Choroid plexus epithelial cell (primary cell): ENCODE data around the gene SLA2.

ENCODE experiments used
- DNase-seq: peaks from one replicate; pipeline ENCODE4 v3.0.0-alpha.2; 2010; ENCODE audit warnings: low read depth
- H3K4me3 ChIP-seq: 2 replicates; pipeline ENCODE4 v1.5.1; 2011; ENCODE audit warnings: low read depth, mild to moderate bottlenecking, control low read depth, low read length, moderate library complexity
- CTCF ChIP-seq: conservative IDR thresholded peaks from 2 replicates; pipeline ENCODE4 v1.5.1; 2011; ENCODE audit warnings: low read depth, mild to moderate bottlenecking, control low read depth, inconsistent platforms, low read length, moderate library complexity

Gene SLA2

GRCh38 chr20:36658300-36658699 is 12.3 kb upstream of the SLA2 start:
- H3K4me3 ChIP-seq = no peak overlapping the region
- no peak for TF ChIP-seq CTCF
- no peak for DNase-seq

GRCh38 chr20:36656733-36657132 is 10.7 kb upstream of the SLA2 start:
- TF ChIP-seq CTCF = no peak

GRCh38 chr20:36655004-36655403 is 9.0 kb upstream of the SLA2 start:
- no peak for TF ChIP-seq CTCF
- no peak overlapping the region for H3K4me3 ChIP-seq

More at GRCh38 chr20:36656733-36657132, 10.7 kb upstream of the SLA2 start:
- no peak for DNase-seq
- H3K4me3 ChIP-seq = no peak overlapping the region

GRCh38 chr20:36654506-36654905 is 8.5 kb upstream of the SLA2 start:
- DNase-seq = no peak
- TF ChIP-seq CTCF = no peak
- no peak overlapping the region for H3K4me3 ChIP-seq

More at GRCh38 chr20:36655004-36655403, 9.0 kb upstream of the SLA2 start:
- DNase-seq = no peak

GRCh38 chr20:36653456-36653855 is 7.5 kb upstream of the SLA2 start:
- no peak for DNase-seq
- no peak overlapping the region for H3K4me3 ChIP-seq
- TF ChIP-seq CTCF = no peak

GRCh38 chr20:36647196-36648121 is 1.5 kb upstream of the SLA2 start:
- no peak overlapping the region for H3K4me3 ChIP-seq
- DNase-seq = no peak
- no peak for TF ChIP-seq CTCF

- DNase-seq = no peak
- no peak overlapping the region for H3K4me3 ChIP-seq
- no peak for TF ChIP-seq CTCF
Observed at GRCh38 chr20:36646678-36647077, 682 bp upstream of the SLA2 start.
